T47D (cell line): ENCODE measurements around the gene PERM1.

ENCODE experiments used
- DNase-seq, 2 experiments: peaks; one replicate each; pipeline versions ENCODE4 v3.0.0 to v3.0.0-alpha.2; 2011 to 2012; ENCODE audit warnings: low read depth in 1 of 2, low spot score in 1 of 2
- JUND ChIP-seq: IDR thresholded peaks from 2 replicates; pipeline ENCODE4 v1.6.1; 2012; ENCODE audit warnings: low read depth
- in situ Hi-C: cut with HindIII; loops from 2 replicates; pipeline ENCODE4 v1.10.0; 2016; ENCODE audit warnings: low sequenced_read_pairs, low pct_unique_long_range_greater_than_20kb

PERM1 gene

GRCh38 chr1:966704-967300, 15.1 kb downstream of the PERM1 start:
- peak; percentile 66 to 68 for DNase-seq
- no peak for TF ChIP-seq JUND
- in situ Hi-C loops, result no loop called here

GRCh38 chr1:966135-966703, 15.7 kb downstream of the PERM1 start, which contains the start of gene PLEKHN1:
Gene PLEKHN1, plus strand, starts transcription at chr1:966482. Its CDS starts 50 bp downstream, at chr1:966532.
- TF ChIP-seq JUND, result no peak
- peak; percentile 75 to 90 for DNase-seq
- in situ Hi-C loops, result no loop called here

GRCh38 chr1:965526-966134, 16.3 kb downstream of the PERM1 start:
- DNase-seq, result no peak
- no peak for TF ChIP-seq JUND
- in situ Hi-C loops, result no loop called here

GRCh38 chr1:964691-965525, 17.0 kb downstream of the PERM1 start:
- DNase-seq, result no peak
- in situ Hi-C loops, result no loop called here
- TF ChIP-seq JUND, result no peak

- DNase-seq, result no peak
- in situ Hi-C loops, result no loop called here
- TF ChIP-seq JUND, result no peak
Measured at GRCh38 chr1:963746-964525, 18.0 kb downstream of the PERM1 start.

- TF ChIP-seq JUND, result no peak
- DNase-seq, result no peak
- in situ Hi-C loops, result no loop called here
Measured at GRCh38 chr1:963301-963651, 18.6 kb downstream of the PERM1 start.

GRCh38 chr1:962381-963300, 19.3 kb downstream of the PERM1 start:
- in situ Hi-C loops, result no loop called here
- TF ChIP-seq JUND, result no peak
- no peak for DNase-seq

- in situ Hi-C loops, result no loop called here
- TF ChIP-seq JUND, result no peak
- DNase-seq, result no peak
Measured at GRCh38 chr1:961132-961669, 20.7 kb downstream of the PERM1 start.

- TF ChIP-seq JUND, result no peak
- peak; percentile 71 to 75 for DNase-seq
- in situ Hi-C loops, result no loop called here
Measured at GRCh38 chr1:960363-961131, 21.3 kb downstream of the PERM1 start, which contains the start of gene KLHL17. Gene KLHL17, plus strand, starts transcription at chr1:960584. Its CDS starts 110 bp downstream, at chr1:960694.

- no peak for TF ChIP-seq JUND
- in situ Hi-C loops, result no loop called here
- no peak for DNase-seq
Measured at GRCh38 chr1:959731-960362, 22.0 kb downstream of the PERM1 start.
